Sciatic nerve (tissue), 2 donors: ENCODE data around the gene AUTS2. TPM values are rescaled to one million over a fixed set of nuclear protein-coding genes. Genes with fewer than 3 reads are reported as not detected.
A peak's percentile ranks its signal among the peaks of the same experiment; 100 is the strongest.

Experiments used
- ATAC-seq: fragments of 200-7000 bp; cut with Tn5 transposase; one replicate; pipeline ENCODE4 v1.9.1; 2020; ENCODE audit warnings: mild to moderate bottlenecking, moderate library complexity
- DNase-seq: peaks from one replicate; pipeline ENCODE4 v3.0.0-alpha.2; 2020; ENCODE audit warnings: low spot score
- intact Hi-C: fragments of 100-400 bp; cut with DNase I; formaldehyde crosslinking; loops from one replicate; pipeline ENCODE4 v1.14.2; 2022
- total RNA-seq: library from RNA; stranded (reverse); fragmentation: NEBNext Ultra II Directional; extraction: Animal tissue kit (Norgen Biotek cat#: 25700); gene quantifications from one replicate; pipeline ENCODE4 v1.2.1, GENCODE V29; 2021
- donor health status: DM: no; HTN: no; CAD: no.
- donor health status: DM: no; HTN: no; CAD: no.

AUTS2 gene
- total RNA-seq, 1 donor from 2014 or later: 129 TPM

- ATAC-seq (no peak), DNase-seq (no peak)
- intact Hi-C loops: no loop called here
Observed at GRCh38 chr7:69645683-69646082, 47.4 kb downstream of the AUTS2 start.

- ATAC-seq: no peak
- DNase-seq: no peak
- intact Hi-C loops: no loop called here
Observed at GRCh38 chr7:69651101-69651590, 52.9 kb downstream of the AUTS2 start.

- DNase-seq (no peak), ATAC-seq (no peak)
- intact Hi-C loops: no loop called here
Observed at GRCh38 chr7:69652947-69653701, 54.8 kb downstream of the AUTS2 start.

- ATAC-seq (peak; percentile 37), DNase-seq (no peak)
- intact Hi-C loops: no loop called here
Observed at GRCh38 chr7:69653806-69654205, 55.5 kb downstream of the AUTS2 start.

- DNase-seq (no peak), ATAC-seq (peak; percentile 75)
- intact Hi-C loops: no loop called here
Observed at GRCh38 chr7:69654381-69654780, 56.1 kb downstream of the AUTS2 start.

GRCh38 chr7:69654849-69655707, 56.8 kb downstream of the AUTS2 start:
- intact Hi-C loops: no loop called here
- no peak for ATAC-seq
- no peak for DNase-seq

GRCh38 chr7:69656077-69656476, 57.8 kb downstream of the AUTS2 start:
- intact Hi-C loops: no loop called here
- ATAC-seq (no peak), DNase-seq (no peak)

- DNase-seq: peak; percentile 67
- peak; percentile 85 for ATAC-seq
- intact Hi-C loops: no loop called here
Observed at GRCh38 chr7:69656890-69657289, 58.6 kb downstream of the AUTS2 start.

- DNase-seq (no peak), ATAC-seq (no peak)
- intact Hi-C loops: no loop called here
Observed at GRCh38 chr7:69657331-69657730, 59.1 kb downstream of the AUTS2 start.

GRCh38 chr7:69657985-69658384, 59.7 kb downstream of the AUTS2 start:
- DNase-seq: no peak
- intact Hi-C loops: no loop called here
- ATAC-seq: no peak

- no peak for ATAC-seq
- DNase-seq: no peak
- intact Hi-C loops: no loop called here
Observed at GRCh38 chr7:69659983-69660382, 61.7 kb downstream of the AUTS2 start.

GRCh38 chr7:69661342-69661741, 63.1 kb downstream of the AUTS2 start:
- DNase-seq (no peak), ATAC-seq (no peak)
- intact Hi-C loops: no loop called here

- DNase-seq (no peak), ATAC-seq (no peak)
- intact Hi-C loops: no loop called here
Observed at GRCh38 chr7:69663911-69664832, 65.9 kb downstream of the AUTS2 start.

- intact Hi-C loops: no loop called here
- no peak for DNase-seq
Observed at GRCh38 chr7:69665369-69665768, 67.1 kb downstream of the AUTS2 start.

GRCh38 chr7:69668339-69668870, 70.1 kb downstream of the AUTS2 start:
- intact Hi-C loops: no loop called here
- DNase-seq (no peak), ATAC-seq (no peak)

More at GRCh38 chr7:69665369-69665768, 67.1 kb downstream of the AUTS2 start:
- no peak for ATAC-seq

GRCh38 chr7:69670701-69671100, 72.4 kb downstream of the AUTS2 start:
- ATAC-seq (peak; percentile 54), DNase-seq (no peak)
- intact Hi-C loops: no loop called here

- no peak for ATAC-seq
- DNase-seq: no peak
- intact Hi-C loops: no loop called here
Observed at GRCh38 chr7:69673074-69673473, 74.8 kb downstream of the AUTS2 start.

GRCh38 chr7:69674701-69675182, 76.5 kb downstream of the AUTS2 start:
- intact Hi-C loops: loop anchor here (2.0 kb wide), 1 partner anchor 58 kb away; no protein-coding TSS in a partner anchor
- DNase-seq (no peak), ATAC-seq (peak; percentile 21)

GRCh38 chr7:69676247-69676646, 78.0 kb downstream of the AUTS2 start:
- DNase-seq (no peak), ATAC-seq (no peak)
- intact Hi-C loops: no loop called here
